Omental fat pad (tissue), 4 donors: ENCODE results near the gene ASAP2. TPM values are rescaled to one million over a fixed set of nuclear protein-coding genes. Genes with fewer than 3 reads are reported as not detected.

Experiments
- ATAC-seq: fragments of 150-250 bp; one replicate; pipeline ENCODE4 v1.9.1; 2016; ENCODE audit warnings: mild to moderate bottlenecking, moderate library complexity; ENCODE audit not compliant: low FRiP score
- DNase-seq: peaks from one replicate; pipeline ENCODE4 v3.0.0-alpha.2; 2019; ENCODE audit warnings: low spot score
- CTCF ChIP-seq, 3 donors: fragments of 450-650 bp; IDR thresholded peaks; one replicate each; pipeline ENCODE4 v1.5.1; 2016 to 2017; ENCODE audit warnings: antibody characterized with exemption in 3 of 3, mild to moderate bottlenecking in 3 of 3, moderate library complexity in 2 of 3
- total RNA-seq, 4 donors: library from RNA; depleted of rRNA; stranded (reverse); fragments of >200 nt; gene quantifications; one replicate each; pipeline ENCODE4 v1.1.0, GENCODE V29; 2016

Gene ASAP2
- total RNA-seq, 4 donors from 2014 or later: 16.8 to 57.4 (median 22.8) TPM

GRCh38 chr2:9273486-9274130 is 67.0 kb downstream of the ASAP2 start:
- TF ChIP-seq CTCF (IDR thresholded peaks at IDR 0.05): no peak
- ATAC-seq (no peak), DNase-seq (no peak)

- no peak for TF ChIP-seq CTCF (IDR thresholded peaks at IDR 0.05)
- ATAC-seq: no peak
These were observed 68.2 kb downstream of the ASAP2 start for GRCh38 chr2:9274701-9275343.

GRCh38 chr2:9275399-9275798 is 68.8 kb downstream of the ASAP2 start:
- no peak for TF ChIP-seq CTCF (IDR thresholded peaks at IDR 0.05)
- DNase-seq (no peak), ATAC-seq (no peak)

More at GRCh38 chr2:9274701-9275343, 68.2 kb downstream of the ASAP2 start:
- no peak for DNase-seq

- DNase-seq (no peak), ATAC-seq (no peak)
- TF ChIP-seq CTCF (IDR thresholded peaks at IDR 0.05): no peak
These were observed 69.5 kb downstream of the ASAP2 start for GRCh38 chr2:9276074-9276473.

GRCh38 chr2:9276901-9277451 is 70.4 kb downstream of the ASAP2 start:
- ATAC-seq: no peak
- DNase-seq: no peak
- no peak for TF ChIP-seq CTCF (IDR thresholded peaks at IDR 0.05)

GRCh38 chr2:9278439-9278838 is 71.8 kb downstream of the ASAP2 start:
- TF ChIP-seq CTCF (IDR thresholded peaks at IDR 0.05): no peak
- DNase-seq (no peak), ATAC-seq (no peak)

GRCh38 chr2:9279426-9279825 is 72.8 kb downstream of the ASAP2 start:
- DNase-seq (no peak), ATAC-seq (no peak)
- no peak for TF ChIP-seq CTCF (IDR thresholded peaks at IDR 0.05)
